Measurements from ENCODE around the gene YRDC. TPM values are rescaled to one million over a fixed set of nuclear protein-coding genes. Genes with fewer than 3 reads are reported as not detected.
A peak's percentile ranks its signal among the peaks of the same experiment; 100 is the strongest.

YRDC gene
- total and polyA plus RNA-seq, 8 donors = 1.3 to 30.3 (median 12.2) TPM; not detected in 1

DNA sequence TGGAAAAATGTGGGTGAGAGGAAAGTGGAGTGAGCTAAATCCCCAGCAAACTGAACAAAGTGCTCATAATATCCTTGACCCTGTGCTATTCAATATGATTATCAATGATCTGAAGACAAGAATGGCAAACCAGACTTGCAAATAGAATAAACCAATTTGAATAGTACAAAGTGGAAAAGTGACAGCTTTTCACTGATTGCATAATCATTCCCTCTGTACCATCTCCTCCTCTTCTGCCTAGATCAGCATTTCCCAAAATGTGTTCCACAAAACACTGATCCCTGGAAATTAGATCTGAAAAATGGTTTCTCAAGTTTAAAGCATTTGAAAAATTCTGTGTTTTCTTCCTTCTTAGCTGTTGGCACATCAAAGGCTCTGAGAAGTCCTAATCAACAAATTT lies 43.3 kb upstream of the YRDC start:
- intact Hi-C loops (cut with DNase I; ENCODE audit: low total_unique reads) = no loop called here
- no peaks in the 10 kb centered on the region for H3K9me3 ChIP-seq
- H3K36me3 ChIP-seq = peaks cover 0 to 43% (median 29%) of the 10 kb centered on the region in 4 donors
- H3K27me3 ChIP-seq = no peaks in the 10 kb centered on the region
- H3K4me1 ChIP-seq = peaks cover 19 to 88% (median 68%) of the 10 kb centered on the region in 4 donors
- H3K27ac ChIP-seq = peak overlapping the region in 2 of 5 donors; percentile 50 to 74
- TF ChIP-seq EP300 (IDR thresholded peaks at IDR 0.05) (no peak), POLR2AphosphoS5 (IDR thresholded peaks at IDR 0.05) (no peak), POLR2A (IDR thresholded peaks at IDR 0.05) (no peak)
- TF ChIP-seq, protein P1, sequence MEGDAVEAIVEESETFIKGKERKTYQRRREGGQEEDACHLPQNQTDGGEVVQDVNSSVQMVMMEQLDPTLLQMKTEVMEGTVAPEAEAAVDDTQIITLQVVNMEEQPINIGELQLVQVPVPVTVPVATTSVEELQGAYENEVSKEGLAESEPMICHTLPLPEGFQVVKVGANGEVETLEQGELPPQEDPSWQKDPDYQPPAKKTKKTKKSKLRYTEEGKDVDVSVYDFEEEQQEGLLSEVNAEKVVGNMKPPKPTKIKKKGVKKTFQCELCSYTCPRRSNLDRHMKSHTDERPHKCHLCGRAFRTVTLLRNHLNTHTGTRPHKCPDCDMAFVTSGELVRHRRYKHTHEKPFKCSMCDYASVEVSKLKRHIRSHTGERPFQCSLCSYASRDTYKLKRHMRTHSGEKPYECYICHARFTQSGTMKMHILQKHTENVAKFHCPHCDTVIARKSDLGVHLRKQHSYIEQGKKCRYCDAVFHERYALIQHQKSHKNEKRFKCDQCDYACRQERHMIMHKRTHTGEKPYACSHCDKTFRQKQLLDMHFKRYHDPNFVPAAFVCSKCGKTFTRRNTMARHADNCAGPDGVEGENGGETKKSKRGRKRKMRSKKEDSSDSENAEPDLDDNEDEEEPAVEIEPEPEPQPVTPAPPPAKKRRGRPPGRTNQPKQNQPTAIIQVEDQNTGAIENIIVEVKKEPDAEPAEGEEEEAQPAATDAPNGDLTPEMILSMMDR (IDR thresholded peaks at IDR 0.05) = no peak
- no peak overlapping the region for H3K4me3 ChIP-seq
- no peak for DNase-seq

DNA sequence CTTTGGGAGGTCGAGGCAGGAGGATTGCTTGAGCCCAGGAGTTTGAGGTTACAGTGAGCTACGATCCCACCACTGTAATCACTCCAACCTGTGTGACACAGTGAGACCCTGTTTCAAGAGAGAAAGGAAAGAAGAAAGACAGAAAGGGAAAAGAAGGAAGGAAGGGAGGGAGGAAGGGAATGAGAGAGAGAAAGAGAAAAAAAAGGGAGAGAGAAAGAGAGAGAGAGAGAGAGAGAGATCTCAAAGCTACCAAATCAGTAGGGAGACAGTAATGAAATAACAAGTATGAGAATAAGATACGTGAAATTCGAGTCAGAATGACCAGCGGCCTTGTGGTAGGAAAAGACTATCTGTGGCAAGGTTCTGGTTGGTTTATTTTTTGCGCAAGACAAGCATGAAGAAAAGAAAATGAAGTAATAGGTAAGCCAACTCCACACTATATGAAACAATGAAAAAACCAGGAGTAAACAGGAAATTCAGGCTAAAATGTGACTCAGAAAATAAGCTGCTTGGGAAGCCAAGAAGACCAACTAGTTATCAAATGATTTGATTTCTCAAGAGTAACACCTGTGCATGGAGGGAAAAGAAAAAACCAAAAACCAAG lies 42.4 kb upstream of the YRDC start:
- H3K9me3 ChIP-seq = no peaks in the 10 kb centered on the region
- TF ChIP-seq, protein P1 (IDR thresholded peaks at IDR 0.05) = no peak
- TF ChIP-seq POLR2A (IDR thresholded peaks at IDR 0.05) (no peak), EP300 (IDR thresholded peaks at IDR 0.05) (no peak), POLR2AphosphoS5 (IDR thresholded peaks at IDR 0.05) (no peak)
- intact Hi-C loops (cut with DNase I; ENCODE audit: low total_unique reads) = no loop called here
- no peaks in the 10 kb centered on the region for H3K27me3 ChIP-seq
- no peak overlapping the region for H3K4me3 ChIP-seq
- DNase-seq = no peak
- peaks cover 0 to 40% (median 25%) of the 10 kb centered on the region in 4 donors for H3K36me3 ChIP-seq
- 68 to 89% (median 84%) methylated on average over 6 of the region's 6 CpGs for WGBS, 5 donors
- peaks cover 21 to 88% (median 63%) of the 10 kb centered on the region in 4 donors for H3K4me1 ChIP-seq
- peak overlapping the region in 2 of 5 donors; percentile 50 to 74 for H3K27ac ChIP-seq

DNA sequence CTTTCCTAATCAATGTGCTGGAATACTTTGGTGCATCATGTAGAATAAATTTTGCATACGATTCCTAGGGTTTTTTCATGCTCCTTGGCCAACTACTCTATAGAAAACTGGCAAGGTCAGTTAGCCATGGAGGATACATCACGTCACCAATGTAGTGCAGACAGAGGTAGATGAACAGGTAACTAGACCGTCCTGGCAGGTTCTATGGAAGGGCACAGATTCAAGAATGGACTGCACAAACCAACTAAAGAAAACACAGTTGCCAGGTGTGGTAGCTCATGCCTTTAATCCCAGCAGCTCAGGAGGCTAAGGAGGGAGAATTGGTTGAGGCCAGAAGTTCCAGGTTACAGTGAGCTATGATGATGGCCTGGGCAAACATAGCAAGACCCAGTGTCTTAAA lies 41.5 kb upstream of the YRDC start:
- intact Hi-C loops (cut with DNase I; ENCODE audit: low total_unique reads) = no loop called here
- WGBS, 5 donors = 88 to 97% (median 91%) methylated on average over 3 of the region's 3 CpGs
- H3K4me1 ChIP-seq = peaks cover 21 to 88% (median 57%) of the 10 kb centered on the region in 4 donors

DNA sequence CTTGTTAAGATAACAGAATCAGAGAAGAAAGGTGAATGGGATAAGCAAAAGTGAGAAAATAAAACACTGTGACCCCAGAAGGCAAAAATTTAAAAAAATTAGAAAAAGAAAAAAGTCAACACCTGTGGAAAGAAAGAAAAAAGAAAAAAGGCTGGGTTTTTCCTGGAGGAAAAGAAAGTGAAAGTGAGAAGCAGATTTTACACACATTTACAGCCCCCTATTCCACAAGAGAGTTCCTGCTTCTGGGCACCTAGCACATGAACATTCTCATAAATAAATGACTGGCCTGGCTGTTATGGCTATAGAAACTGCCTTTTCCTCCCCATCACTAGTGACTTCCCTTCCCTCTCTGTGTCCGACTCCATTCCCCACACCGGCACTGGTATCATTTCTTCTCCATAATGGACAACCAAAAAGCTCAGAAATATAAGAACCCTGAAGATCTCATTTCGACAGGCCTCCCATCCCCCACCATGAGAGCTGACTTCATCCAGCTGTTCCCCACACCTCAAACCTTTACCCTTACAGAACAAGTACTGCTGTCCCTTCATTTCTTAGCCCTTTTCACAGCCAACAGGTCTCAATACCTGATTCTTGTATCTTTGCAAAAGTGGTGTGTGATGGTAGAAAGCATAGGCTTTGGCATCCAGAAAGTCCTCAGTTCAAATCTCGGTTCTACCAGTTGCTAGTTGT lies 38.8 kb upstream of the YRDC start:
- intact Hi-C loops (cut with DNase I; ENCODE audit: low total_unique reads) = no loop called here
- Histone ChIP-seq H3K27me3 (no peaks in the 10 kb centered on the region), H3K9me3 (no peaks in the 10 kb centered on the region), H3K4me1 (peaks cover 19 to 73% (median 35%) of the 10 kb centered on the region in 4 donors), H3K4me3 (no peak overlapping the region), H3K36me3 (peaks cover 0 to 16% (median 4%) of the 10 kb centered on the region in 4 donors), H3K27ac (peak overlapping the region in 1 of 5 donors; percentile 43)
- peak in 1 of 2 donors; percentile 9 for DNase-seq
- no peak for TF ChIP-seq POLR2AphosphoS5 (IDR thresholded peaks at IDR 0.05)
- TF ChIP-seq, protein P1 (IDR thresholded peaks at IDR 0.05) = no peak
- TF ChIP-seq POLR2A (IDR thresholded peaks at IDR 0.05) = no peak
- no peak for TF ChIP-seq EP300 (IDR thresholded peaks at IDR 0.05)
- 74 to 87% (median 84%) methylated on average over 4 of the region's 4 CpGs for WGBS, 5 donors

More for the DNA sequence above, 41.5 kb upstream of the YRDC start:
- Histone ChIP-seq H3K36me3 (peaks cover 0 to 30% (median 15%) of the 10 kb centered on the region in 4 donors), H3K4me3 (no peak overlapping the region), H3K27ac (peak overlapping the region in 1 of 5 donors; percentile 74), H3K9me3 (no peaks in the 10 kb centered on the region), H3K27me3 (no peaks in the 10 kb centered on the region)
- no peak for DNase-seq
- TF ChIP-seq, protein P1 (IDR thresholded peaks at IDR 0.05) = no peak

Data from stomach (tissue), 9 donors.